CD4-positive, alpha-beta T cell (primary cell): ENCODE data around the gene TSPAN8. TPM values are rescaled to one million over a fixed set of nuclear protein-coding genes. Genes with fewer than 3 reads are reported as not detected.

Experiments used
- ATAC-seq: fragments of 200-7000 bp; cut with Tn5 transposase; one replicate; pipeline ENCODE4 v1.10.0; 2022; ENCODE audit warnings: mild to moderate bottlenecking; ENCODE audit not compliant: poor library complexity
- CTCF ChIA-PET: fragments of 350-600 bp; sonication (Branson Sonifier 250); formaldehyde crosslinking; loops from one replicate; lab custom pipeline; 2021; ENCODE audit warnings: antibody characterized with exemption, inconsistent platforms; lab: Charles Lee
- POLR2A ChIA-PET: fragments of 350-600 bp; sonication (Branson Sonifier 250); formaldehyde crosslinking; loops from one replicate; lab custom pipeline; 2021; ENCODE audit warnings: antibody characterized with exemption, inconsistent platforms; lab: Charles Lee
- DNase-seq, 14 experiments: peaks; one replicate each; pipeline ENCODE4 v3.0.0-alpha.2; 2013 to 2020; ENCODE audit warnings: mixed read lengths in 2 of 14
- H3K27ac ChIP-seq, 2 donors: one replicate each; pipeline versions ENCODE4 v1.5.1 to v1.7.0; 2013; ENCODE audit warnings: low read length in 2 of 2, low read depth in 1 of 2, mild to moderate bottlenecking in 1 of 2
- H3K27me3 ChIP-seq, 2 experiments: 1 replicate in 1 of 2; 2 replicates in 1 of 2; pipeline versions ENCODE4 v1.6.1 to v1.7.0; 2013; ENCODE audit warnings: low read length in 2 of 2, control low read depth in 1 of 2, mild to moderate bottlenecking in 1 of 2, moderate library complexity in 1 of 2; ENCODE audit not compliant: insufficient read depth in 2 of 2, control insufficient read depth in 1 of 2
- H3K36me3 ChIP-seq: one replicate; pipeline ENCODE4 v1.6.1; 2013; ENCODE audit warnings: low read length, control low read depth; ENCODE audit not compliant: insufficient read depth
- H3K4me1 ChIP-seq: one replicate; pipeline ENCODE4 v1.6.1; 2013; ENCODE audit warnings: low read length, control low read depth; ENCODE audit not compliant: insufficient read depth
- H3K4me3 ChIP-seq: one replicate; pipeline ENCODE4 v1.5.1; 2013; ENCODE audit warnings: mild to moderate bottlenecking, low read length, moderate library complexity
- H3K9me3 ChIP-seq, 2 experiments: 1 replicate in 1 of 2; 2 replicates in 1 of 2; pipeline versions ENCODE4 v1.6.1 to v1.7.0; 2013; ENCODE audit warnings: low read length in 2 of 2, mild to moderate bottlenecking in 2 of 2, control low read depth in 1 of 2, moderate library complexity in 1 of 2; ENCODE audit not compliant: control insufficient read depth in 1 of 2, insufficient read depth in 1 of 2
- H3K27ac Mint-ChIP-seq: one replicate; pipeline ENCODE4 v1.8.0; 2020; ENCODE audit warnings: mixed read lengths
- H3K27me3 Mint-ChIP-seq: one replicate; pipeline ENCODE4 v1.8.0; 2021; ENCODE audit warnings: mixed read lengths
- H3K36me3 Mint-ChIP-seq: one replicate; pipeline ENCODE4 v1.8.0; 2021; ENCODE audit warnings: low read depth, mixed read lengths
- H3K4me1 Mint-ChIP-seq: one replicate; pipeline ENCODE4 v1.8.0; 2021; ENCODE audit warnings: low read depth, mixed read lengths
- H3K4me3 Mint-ChIP-seq: one replicate; pipeline ENCODE4 v1.8.0; 2020; ENCODE audit warnings: mild to moderate bottlenecking, mixed read lengths
- H3K9me3 Mint-ChIP-seq: one replicate; pipeline ENCODE4 v1.8.0; 2020; ENCODE audit warnings: mixed read lengths
- CTCF ChIP-seq: fragments of 200-600 bp; IDR thresholded peaks from one replicate; pipeline ENCODE4 v1.8.0; 2022; ENCODE audit warnings: antibody characterized with exemption, mild to moderate bottlenecking
- intact Hi-C, 2 experiments: fragments of 100-400 bp; cut with DNase I in 1 of 2; cut with micrococcal nuclease in 1 of 2; formaldehyde crosslinking; loops; one replicate each; pipeline versions ENCODE4 v1.15.1 to v1.9.0; 2023 to 2025; cut with DNase I, micrococcal nuclease
- total RNA-seq, 174 experiments: library from RNA in 2 of 174; stranded (reverse) in 2 of 174; gene quantifications; one replicate each; pipeline ENCODE4 v1.2.3 and lab custom pipeline; 2021 to 2026

TSPAN8 gene
- total RNA-seq, 2 experiments from 2014 or later = not detected

GRCh38 chr12:71183018-71183417 lies 25.2 kb upstream of the TSPAN8 start:
- DNase-seq (no peak), ATAC-seq (no peak)
- no peaks in the 10 kb centered on the region for H3K27me3 ChIP-seq
- H3K27ac ChIP-seq = no peak overlapping the region
- no peaks in the 10 kb centered on the region for H3K4me1 ChIP-seq
- intact Hi-C loops = no loop called here
- Mint-ChIP-seq H3K27ac (no peak overlapping the region), H3K36me3 (no peaks in the 10 kb centered on the region), H3K4me1 (no peaks in the 10 kb centered on the region), H3K27me3 (no peaks in the 10 kb centered on the region), H3K4me3 (no peak overlapping the region), H3K9me3 (no peaks in the 10 kb centered on the region)
- ChIA-PET CTCF (no interaction called here), POLR2A (no interaction called here)
- H3K9me3 ChIP-seq = peaks cover 0 to 4% of the 10 kb centered on the region in 2 experiments
- H3K36me3 ChIP-seq = no peaks in the 10 kb centered on the region
- H3K4me3 ChIP-seq = no peak overlapping the region
- TF ChIP-seq CTCF = no peak

GRCh38 chr12:71178162-71178561 lies 20.4 kb upstream of the TSPAN8 start:
- H3K27me3 Mint-ChIP-seq = peaks cover 5% of the 10 kb centered on the region
- Histone ChIP-seq H3K27me3 (no peaks in the 10 kb centered on the region), H3K36me3 (no peaks in the 10 kb centered on the region), H3K4me3 (no peak overlapping the region), H3K9me3 (no peaks in the 10 kb centered on the region), H3K27ac (no peak overlapping the region), H3K4me1 (no peaks in the 10 kb centered on the region)
- CTCF ChIA-PET = no interaction called here
- no peak overlapping the region for H3K27ac Mint-ChIP-seq
- H3K9me3 Mint-ChIP-seq = no peaks in the 10 kb centered on the region
- POLR2A ChIA-PET = no interaction called here
- H3K4me3 Mint-ChIP-seq = no peak overlapping the region
- TF ChIP-seq CTCF = no peak
- no peak for DNase-seq
- no peaks in the 10 kb centered on the region for H3K36me3 Mint-ChIP-seq
- ATAC-seq = no peak
- intact Hi-C loops = no loop called here
- no peaks in the 10 kb centered on the region for H3K4me1 Mint-ChIP-seq

DNA sequence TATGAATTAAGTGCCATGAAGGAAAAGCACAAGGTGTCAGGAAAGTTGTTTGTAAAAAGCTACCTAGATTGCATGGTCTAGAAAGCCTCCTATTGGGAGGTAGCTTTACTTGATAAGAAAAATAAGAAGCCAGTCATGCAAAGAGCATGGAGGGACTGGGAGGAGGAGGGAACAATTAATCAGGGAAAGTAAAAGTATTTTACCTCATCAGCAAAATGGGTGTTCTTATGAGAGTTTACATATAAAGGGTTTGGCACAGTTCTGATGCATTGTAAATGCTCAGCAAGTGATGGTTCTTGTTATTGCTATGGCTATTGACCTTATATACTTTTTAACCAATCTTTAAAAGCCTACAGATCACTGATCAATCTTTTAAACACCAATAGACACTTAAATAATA lies 17.0 kb upstream of the TSPAN8 start:
- Mint-ChIP-seq H3K36me3 (no peaks in the 10 kb centered on the region), H3K27me3 (peaks cover 5% of the 10 kb centered on the region), H3K9me3 (no peaks in the 10 kb centered on the region), H3K27ac (no peak overlapping the region), H3K4me1 (no peaks in the 10 kb centered on the region), H3K4me3 (no peak overlapping the region)
- intact Hi-C loops = no loop called here
- Histone ChIP-seq H3K27ac (no peak overlapping the region), H3K9me3 (peaks cover 0 to 4% of the 10 kb centered on the region in 2 experiments), H3K36me3 (no peaks in the 10 kb centered on the region), H3K4me1 (no peaks in the 10 kb centered on the region), H3K4me3 (no peak overlapping the region), H3K27me3 (no peaks in the 10 kb centered on the region)
- no peak for ATAC-seq
- ChIA-PET CTCF (no interaction called here), POLR2A (no interaction called here)
- TF ChIP-seq CTCF = no peak
- DNase-seq = no peak
